ENCODE results near the gene YEATS4.
A peak's percentile ranks its signal among the peaks of the same experiment; 100 is the strongest.
"Not testable (repeated sequence)": the region's sequence is repeated elsewhere in the genome, so short reads cannot be mapped to it uniquely, and the experiment has no call there.

Gene YEATS4

GRCh38 chr12:69359531-69360347 lies at the start of gene YEATS4:
YEATS4 (plus strand) TSS chr12:69359743; CDS start chr12:69359973, 230 bp downstream.
- peak; percentile 40 for DNase-seq (ENCODE audit: low read depth)

DNA sequence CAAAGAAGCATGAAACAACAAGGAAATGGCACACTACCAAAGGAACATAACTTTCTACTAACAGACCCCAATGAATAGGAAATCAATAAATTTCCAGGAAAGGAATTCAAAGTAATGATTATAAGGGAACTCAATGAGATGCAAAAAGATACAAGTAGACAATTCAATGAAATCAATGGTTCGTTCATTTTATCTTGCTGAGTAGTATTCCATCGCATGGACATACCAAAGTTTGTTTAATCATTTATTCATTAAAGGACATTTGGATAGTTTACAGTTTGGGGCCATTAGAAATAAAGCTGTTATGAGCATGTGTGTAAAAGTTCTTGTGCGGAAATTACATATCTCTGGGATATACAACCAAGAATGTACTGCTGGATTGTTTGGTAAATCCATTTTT lies 46.3 kb upstream of the YEATS4 start:
- no peak for DNase-seq (ENCODE audit: low read depth)

- not testable (repeated sequence) for DNase-seq (ENCODE audit: low read depth)
Measured at GRCh38 chr12:69316784-69317183, 42.8 kb upstream of the YEATS4 start.

- DNase-seq (ENCODE audit: low read depth): not testable (repeated sequence)
Measured at GRCh38 chr12:69317233-69317632, 42.3 kb upstream of the YEATS4 start.

DNA sequence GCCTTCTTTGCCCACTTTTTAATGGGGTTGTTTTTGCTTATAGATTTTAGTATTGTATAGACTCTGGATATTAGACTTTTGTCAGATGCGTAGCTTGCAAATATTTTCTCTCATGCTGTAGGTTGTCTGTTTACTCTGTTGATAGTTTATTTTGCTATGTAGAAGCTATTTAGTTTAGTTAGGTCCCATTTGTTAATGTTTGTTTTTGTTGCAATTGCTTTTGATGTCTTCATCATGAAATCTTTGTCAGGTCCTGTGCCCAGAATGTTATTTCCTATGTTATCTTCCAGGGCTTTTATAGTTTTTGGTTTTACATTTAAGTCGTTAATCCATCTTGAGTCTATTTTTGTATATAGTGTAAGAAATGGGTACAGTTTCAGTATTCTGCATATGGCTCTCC lies 41.3 kb upstream of the YEATS4 start:
- no peak for DNase-seq (ENCODE audit: low read depth)

DNA sequence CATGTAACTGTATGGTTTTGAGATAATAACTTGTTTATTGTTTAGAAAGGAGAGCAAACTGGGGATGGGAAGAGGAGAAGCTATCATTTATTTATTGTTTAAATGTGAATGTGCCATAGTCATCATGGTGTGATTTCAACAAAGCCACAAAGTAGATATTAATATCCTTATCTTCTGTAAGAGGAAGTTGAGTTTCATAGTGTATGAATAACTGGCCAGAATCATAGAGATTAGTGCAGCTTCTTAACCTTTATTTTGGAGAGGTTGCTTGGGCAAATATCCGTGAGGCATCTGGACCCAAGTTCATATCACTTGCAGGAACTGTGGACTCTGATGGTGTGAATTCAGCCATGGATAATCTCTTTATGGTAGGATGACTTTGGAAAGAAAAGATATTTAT lies 38.2 kb upstream of the YEATS4 start:
- no peak for DNase-seq (ENCODE audit: low read depth)

GRCh38 chr12:69324797-69325466 lies 34.6 kb upstream of the YEATS4 start:
- no peak for DNase-seq (ENCODE audit: low read depth)

GRCh38 chr12:69328426-69328825 lies 31.1 kb upstream of the YEATS4 start:
- no peak for DNase-seq (ENCODE audit: low read depth)

DNA sequence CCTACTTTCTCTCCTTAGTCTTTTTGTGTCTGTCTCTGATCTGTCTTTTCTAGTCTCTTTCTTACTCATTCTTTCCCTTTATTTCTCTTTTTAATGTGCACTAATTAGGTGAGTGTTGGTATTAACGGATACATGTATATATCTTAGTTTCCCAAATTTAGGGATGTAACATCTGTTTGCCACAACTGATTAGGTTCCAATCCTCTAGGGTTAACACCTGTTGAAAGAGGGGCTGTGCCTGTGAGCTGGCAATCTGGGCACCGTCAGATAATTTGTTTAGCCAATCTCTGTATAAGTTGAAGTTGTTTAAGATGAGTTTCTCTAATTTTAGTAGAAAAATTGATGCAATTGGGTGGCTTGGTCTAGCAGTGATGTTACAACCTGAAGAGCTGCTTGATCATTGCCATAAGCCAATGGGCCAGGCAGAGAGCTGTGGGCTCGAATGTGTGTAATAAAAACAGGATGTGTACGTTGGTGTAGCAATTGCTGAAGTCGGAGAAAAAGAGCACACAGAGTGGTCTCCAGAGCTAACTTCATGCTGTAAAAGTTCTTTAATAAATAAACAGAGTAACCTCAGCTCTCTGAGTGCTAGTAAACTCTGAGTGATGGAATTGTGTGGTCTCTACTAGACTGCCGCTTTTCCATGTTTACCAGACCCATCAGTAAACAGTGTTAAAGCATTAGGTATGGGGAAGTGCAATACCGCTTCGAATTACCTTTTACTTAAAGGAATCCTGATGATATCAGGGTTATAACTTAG lies 29.7 kb upstream of the YEATS4 start:
- DNase-seq (ENCODE audit: low read depth): no peak

DNA sequence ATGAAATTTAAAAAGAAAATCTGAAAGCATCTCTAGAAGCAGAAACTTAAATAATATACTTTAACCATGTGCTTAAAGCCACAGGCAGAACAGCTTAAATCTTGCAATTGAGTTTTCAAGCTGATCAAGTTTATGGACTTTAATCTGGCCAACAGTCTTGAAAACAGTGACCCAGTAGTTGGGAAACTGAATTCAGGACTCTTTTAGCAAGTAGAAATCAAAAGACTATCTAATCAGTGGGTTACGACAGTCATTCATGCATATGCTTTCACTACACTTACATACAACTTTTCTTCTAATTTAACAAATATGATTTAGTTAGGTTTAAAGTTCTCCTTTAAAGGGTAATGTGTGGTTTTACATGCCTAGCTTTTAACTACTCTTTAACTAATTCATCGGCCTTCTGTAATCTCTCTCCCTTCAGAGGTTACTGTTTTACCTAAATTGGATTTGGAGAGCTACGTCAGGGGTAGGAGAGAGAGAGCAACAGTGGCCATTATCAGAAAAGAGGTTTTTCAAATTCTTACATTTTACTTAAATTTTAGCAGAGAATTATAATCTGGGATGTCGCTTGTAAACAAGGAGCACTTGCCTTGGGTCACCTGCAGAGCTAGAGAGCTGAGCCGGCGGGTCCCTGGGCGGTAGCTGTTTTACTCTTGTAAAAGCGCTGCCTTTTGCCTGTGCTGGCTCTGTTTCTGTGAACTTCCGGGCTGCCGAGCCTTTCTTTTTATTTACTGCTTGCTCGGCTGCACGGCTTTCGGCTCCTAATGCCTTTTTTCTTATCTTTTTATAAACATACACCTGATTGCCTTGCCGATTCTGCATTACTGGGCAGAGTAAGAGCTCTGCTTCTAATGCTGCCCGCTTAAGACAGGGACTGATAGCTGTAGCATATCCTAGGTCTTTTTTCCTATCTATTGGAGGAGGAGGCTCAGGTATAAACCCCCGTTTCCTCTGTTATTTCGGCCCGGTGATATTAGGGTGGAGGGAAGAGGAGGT lies 28.8 kb upstream of the YEATS4 start:
- DNase-seq (ENCODE audit: low read depth): no peak

DNA sequence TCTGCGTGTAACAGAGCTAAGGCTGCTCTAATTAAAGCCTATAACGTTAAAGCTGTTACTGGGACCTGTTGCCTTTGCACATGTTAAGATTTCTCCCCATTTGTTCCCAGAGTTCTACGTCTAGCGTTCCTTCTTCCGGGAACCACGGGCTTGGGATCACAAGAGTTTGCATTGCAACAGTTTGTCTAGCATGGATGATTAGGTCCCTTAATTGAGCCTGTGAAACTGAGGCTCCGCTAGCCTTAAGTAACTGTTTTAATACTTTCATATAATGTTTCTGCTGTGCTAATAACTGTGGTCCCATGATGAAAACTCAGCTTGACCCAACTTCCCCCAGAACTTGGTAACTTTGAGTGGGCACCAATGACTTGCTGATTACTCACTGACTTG lies 28.0 kb upstream of the YEATS4 start:
- no peak for DNase-seq (ENCODE audit: low read depth)

GRCh38 chr12:69331909-69332684 lies 27.4 kb upstream of the YEATS4 start:
- no peak for DNase-seq (ENCODE audit: low read depth)

DNA sequence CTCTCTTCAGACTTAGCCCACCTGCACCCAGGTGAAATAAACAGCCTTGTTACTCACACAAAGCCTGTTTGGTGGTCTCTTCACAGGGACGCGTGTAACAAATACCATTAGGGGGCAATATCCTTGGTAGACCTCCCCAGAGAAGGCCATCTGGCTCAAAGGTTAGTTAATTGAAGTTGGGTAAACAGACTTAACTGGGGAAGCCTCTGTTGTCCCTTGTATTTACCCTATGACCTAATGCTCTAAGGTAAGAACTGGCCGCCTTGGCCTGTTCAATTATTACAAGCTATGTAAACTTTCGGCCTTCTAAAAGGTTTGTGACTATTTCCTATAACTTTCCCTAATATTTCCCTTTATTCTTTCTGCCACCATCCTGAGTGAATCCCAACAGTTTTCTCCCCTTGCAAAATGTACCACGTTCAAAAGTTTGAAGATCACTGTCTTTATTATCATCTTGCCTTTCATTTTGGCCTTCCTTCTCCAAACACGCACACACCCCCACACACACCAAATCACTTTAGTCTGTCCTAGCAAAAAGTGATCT lies 26.7 kb upstream of the YEATS4 start:
- no peak for DNase-seq (ENCODE audit: low read depth)

DNA sequence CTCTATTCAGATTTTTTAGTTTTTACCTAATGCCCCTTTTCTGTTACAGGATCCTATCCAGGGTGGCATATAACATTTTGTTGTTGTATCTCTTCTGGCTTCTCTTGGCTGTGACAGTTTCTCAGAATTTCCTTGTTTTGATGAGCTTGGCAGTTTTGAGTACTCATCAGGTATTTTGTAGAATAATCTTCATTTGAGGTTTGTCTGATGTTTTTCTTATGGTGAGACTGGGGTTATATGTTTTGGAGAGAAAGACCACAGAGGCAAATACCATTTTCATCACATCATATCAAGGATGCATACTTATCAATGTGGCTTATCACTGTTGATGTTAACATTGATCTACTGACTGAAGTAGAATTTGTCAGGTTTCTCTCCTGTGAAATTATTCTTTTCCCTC lies 25.4 kb upstream of the YEATS4 start:
- no peak for DNase-seq (ENCODE audit: low read depth)

DNA sequence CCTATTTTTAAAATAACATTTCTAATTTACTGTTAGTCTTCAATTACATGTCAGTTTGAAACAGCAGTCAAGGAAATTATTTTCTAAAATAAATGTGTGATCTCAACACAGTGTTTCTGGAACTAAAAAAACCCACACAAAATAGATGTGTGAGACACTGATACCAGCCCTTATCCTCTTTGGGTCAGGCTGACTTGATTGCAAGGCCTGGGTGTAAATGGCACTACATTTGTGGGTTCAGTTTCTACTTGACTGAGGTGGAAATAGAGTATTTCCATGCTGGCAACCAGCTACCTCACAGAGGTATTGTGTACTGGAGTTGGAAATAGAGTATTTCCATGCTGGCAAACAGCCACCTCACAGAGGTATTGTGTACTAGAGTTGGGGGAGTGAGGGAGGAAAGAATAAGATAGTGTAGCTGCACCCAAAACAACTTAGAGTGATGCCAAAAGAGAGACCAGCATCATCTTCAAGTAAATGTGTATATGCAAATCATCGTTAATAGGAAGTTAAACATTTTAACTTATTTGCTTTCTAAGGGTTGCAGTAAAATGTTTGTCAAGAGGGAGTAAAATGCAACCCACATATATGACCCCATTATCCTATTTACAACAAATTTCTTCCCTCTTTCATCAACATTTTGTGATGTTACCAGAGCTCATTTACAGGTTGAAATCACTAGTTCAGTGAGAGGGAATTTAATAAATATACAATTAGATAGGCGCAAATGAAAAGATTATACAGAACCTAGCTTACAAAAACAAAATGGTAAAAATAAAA lies 22.0 kb upstream of the YEATS4 start:
- DNase-seq (ENCODE audit: low read depth): no peak

GRCh38 chr12:69338120-69338859 lies 21.3 kb upstream of the YEATS4 start:
- DNase-seq (ENCODE audit: low read depth): no peak

GRCh38 chr12:69338936-69339335 lies 20.6 kb upstream of the YEATS4 start:
- DNase-seq (ENCODE audit: low read depth): no peak

DNA sequence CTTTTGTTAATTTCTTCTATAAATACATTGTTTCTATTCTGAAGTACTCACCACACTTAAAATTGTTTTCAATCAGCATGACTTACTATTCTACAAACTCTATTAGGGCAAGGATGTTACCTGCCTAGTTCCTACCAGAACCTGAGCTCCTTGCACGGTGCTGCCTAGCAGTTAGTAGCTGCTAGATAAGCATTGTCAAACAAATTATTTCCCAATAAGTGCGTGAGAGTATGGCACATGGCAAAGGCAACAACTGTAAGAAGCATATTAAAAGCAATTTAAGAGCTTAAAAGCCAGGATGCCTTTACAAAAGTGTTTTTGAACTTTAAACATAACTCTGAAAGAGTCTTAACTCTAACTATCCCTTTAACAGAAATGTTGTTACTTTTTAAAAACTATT lies 19.5 kb upstream of the YEATS4 start:
- DNase-seq (ENCODE audit: low read depth): no peak

DNA sequence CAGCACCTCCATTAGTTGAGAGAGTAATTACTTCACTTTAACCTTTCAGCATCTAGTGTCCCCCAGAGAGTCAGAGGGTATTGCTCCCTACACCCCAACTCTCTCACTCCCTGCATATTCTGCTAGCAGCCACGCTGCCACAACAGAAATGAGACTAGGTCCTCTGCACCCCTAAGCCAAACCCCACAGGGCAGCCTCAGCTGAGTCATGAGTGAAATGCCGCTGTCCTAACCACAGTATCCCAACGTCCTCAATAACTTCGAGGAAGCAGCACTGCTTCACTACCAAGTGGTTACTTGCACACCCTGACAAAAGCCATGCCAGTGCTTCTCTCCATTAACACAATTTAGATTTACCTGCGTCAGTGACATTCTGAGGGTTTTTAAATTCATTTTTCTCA lies 18.2 kb upstream of the YEATS4 start:
- no peak for DNase-seq (ENCODE audit: low read depth)

Measured in non-pigmented ciliary epithelial cell (primary cell).